Vagina (tissue), 2 donors: Measurements from ENCODE around the gene SPDYE17.
"Not testable (repeated sequence)": the region's sequence is repeated elsewhere in the genome, so short reads cannot be mapped to it uniquely, and the experiment has no call there.

Source experiments
- CTCF ChIP-seq, 3 experiments: fragments of 450-650 bp in 2 of 3; fragments of 200-600 bp in 1 of 3; sonication (generic) in 1 of 3; IDR thresholded peaks; one replicate each; pipeline ENCODE4 v1.5.1; 2017 to 2019; ENCODE audit warnings: antibody characterized with exemption in 3 of 3, mild to moderate bottlenecking in 2 of 3, moderate library complexity in 2 of 3
- POLR2A ChIP-seq, 2 donors: fragments of 450-650 bp; IDR thresholded peaks; one replicate each; pipeline ENCODE4 v1.6.1; 2017; ENCODE audit warnings: antibody characterized with exemption in 2 of 2, mild to moderate bottlenecking in 2 of 2, moderate library complexity in 2 of 2
- POLR2AphosphoS5 ChIP-seq, 2 donors: sonication (generic); formaldehyde crosslinking; IDR thresholded peaks; one replicate each; pipeline ENCODE4 v1.9.0; 2017; ENCODE audit warnings: antibody characterized with exemption in 2 of 2, mild to moderate bottlenecking in 2 of 2, low read depth in 1 of 2; ENCODE audit not compliant: insufficient read depth in 1 of 2

GRCh38 chr7:77079112-77079511 lies 47.0 kb upstream of the SPDYE17 start:
- not testable (repeated sequence) for TF ChIP-seq CTCF (IDR thresholded peaks at IDR 0.05); POLR2A (IDR thresholded peaks at IDR 0.05); POLR2AphosphoS5 (IDR thresholded peaks at IDR 0.05; ENCODE audit: insufficient read depth in 1 of 2, low read depth in 1 of 2)
